NCI-H1694 (cell line): Measurements from ENCODE around the gene AQP5.
"Not testable (repeated sequence)": the region's sequence is repeated elsewhere in the genome, so short reads cannot be mapped to it uniquely, and the experiment has no call there.

Experiments used
- DNase-seq: peaks from one replicate; lab custom pipeline; 2025; lab: John Stamatoyannopoulos, UW

The AQP5 gene

DNA sequence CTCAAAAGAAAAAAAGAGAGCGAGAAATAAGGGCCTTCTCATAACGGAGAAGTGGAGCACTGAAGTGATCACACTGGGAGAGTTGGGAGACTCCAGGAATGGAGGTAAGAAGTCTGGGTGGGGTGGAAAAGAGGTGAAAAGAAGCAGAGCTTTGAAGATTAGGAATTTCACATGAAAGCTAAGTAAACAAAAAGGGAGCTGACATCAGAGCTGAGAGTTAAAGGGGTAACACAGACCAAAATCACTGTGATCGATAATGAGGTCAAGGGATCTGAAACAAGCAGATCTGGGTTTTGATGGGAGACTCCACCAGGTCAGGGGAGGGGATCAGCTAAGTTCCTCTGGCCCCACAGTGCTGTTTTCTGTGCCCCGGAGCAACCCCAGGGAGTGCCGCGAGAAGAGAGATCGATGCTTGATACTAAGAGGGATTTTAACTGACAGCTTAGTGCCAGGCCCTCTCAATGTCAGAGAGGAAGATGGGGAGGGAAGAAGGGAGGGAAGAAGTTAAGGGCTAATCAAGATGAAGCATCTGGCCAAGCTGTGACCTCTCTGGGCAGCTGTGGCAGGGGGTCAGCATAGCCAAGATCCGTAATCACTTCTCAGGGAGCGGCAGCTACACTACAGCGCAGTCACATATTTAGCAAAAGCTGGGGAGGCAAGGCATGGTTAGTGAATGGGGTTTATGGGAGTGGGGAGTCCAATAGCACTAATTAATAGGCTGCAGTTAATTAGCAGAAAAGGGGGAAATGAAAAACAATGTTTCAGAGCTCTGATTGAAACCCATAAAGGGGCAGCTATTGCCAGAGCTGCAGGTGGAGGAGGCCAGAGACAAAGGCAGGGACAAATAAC lies 19.1 kb downstream of the AQP5 start:
- no peak for DNase-seq

DNA sequence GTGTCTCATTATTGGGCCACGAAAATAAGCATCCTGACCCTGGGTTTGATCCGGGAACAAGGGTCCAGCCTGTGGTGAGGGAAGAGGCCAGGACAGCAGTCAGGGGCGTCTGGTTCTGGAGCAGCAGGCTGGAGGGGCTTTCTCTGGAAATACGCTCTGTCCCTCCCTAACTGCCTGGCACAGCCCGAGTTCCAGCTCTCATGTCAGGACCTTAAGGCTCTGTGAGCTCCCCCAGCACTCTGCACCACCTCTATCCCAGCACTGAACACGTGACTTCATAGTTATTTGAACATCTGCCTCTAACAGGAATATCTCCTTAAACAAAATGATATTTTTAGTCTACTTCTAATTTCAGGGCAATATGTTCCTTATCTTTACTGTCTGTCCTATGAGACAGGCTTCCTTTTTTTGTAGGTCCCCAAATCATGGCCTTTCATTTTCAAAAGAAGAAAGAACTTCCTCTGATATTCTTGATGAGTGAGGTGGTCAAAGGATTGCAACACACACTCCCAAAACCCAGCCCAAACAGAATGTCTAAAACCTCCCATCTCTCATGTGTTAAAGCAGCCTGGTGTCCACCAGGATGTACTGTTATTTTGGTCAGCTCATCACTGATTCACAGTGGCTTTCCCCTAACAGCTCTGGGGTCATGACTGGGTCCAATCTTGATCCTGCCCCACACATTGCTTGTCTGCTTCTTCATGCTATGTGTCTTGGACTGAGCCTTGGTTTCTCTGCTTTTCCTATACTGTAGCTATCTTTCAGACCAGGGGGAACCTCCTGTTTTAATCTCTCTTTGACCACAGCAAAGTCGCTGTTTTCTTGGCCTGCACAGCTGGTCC lies 20.8 kb downstream of the AQP5 start:
- no peak for DNase-seq

DNA sequence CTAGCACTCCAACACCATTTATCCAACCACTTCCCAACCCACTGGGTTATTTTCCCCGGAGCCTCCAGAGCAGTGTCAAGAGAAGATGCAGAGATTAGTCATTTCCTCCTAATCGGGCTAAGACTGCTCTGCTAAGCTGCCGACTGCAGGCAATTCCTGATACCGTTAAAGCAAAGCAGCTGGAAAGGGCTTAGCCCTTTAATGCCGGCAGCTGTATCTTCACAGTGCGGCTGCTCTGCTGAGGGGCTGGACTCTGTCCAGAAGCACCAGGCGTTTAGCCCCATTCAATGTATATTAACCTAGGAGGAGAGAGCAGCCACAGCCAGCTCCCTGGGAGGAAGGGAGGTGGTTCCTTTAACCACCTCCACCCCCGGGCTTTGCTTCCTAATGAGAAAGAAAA lies 22.2 kb downstream of the AQP5 start:
- peak; percentile 51 for DNase-seq

DNA sequence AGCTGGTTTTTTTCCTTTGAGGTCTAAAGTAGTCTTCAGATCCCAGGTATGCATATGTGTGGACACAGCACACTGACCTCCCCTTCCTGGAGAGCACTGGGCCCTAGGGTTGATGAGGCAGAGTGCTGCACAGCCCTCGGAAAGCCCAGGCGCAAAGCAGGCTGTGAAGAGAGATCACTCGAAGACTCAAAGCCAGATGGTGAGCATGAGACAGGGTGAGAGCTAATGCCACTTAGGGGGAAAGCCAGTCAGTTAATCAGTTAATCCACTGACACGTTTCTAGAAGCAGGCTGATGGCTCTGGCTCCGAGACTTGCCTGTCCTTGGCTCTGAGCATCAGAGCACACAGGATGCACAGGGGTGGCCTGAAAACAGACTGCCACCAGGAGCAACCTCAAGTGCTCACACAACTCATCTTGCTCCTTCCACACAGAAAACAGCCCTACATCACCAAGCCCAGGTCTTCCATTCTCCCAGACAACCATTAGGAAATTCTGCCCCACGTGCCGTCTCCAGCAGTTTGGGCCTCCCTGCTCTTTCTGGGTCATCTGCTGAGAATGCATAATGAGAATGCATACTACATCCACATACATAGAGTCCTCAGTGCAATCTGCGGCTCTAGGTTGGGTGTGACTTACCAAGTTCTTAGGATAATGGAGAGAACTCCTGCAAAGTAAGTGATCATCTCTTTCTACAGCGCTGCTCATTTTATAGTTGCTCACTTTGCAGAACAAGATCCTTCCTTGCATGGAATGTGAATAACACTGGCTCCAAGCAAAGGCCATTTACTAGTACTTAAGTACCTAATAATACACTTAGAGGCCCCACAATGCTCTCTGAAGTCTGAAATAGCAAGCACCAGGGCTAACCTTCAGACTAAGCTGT lies 23.0 kb downstream of the AQP5 start:
- peak; percentile 44 for DNase-seq

DNA sequence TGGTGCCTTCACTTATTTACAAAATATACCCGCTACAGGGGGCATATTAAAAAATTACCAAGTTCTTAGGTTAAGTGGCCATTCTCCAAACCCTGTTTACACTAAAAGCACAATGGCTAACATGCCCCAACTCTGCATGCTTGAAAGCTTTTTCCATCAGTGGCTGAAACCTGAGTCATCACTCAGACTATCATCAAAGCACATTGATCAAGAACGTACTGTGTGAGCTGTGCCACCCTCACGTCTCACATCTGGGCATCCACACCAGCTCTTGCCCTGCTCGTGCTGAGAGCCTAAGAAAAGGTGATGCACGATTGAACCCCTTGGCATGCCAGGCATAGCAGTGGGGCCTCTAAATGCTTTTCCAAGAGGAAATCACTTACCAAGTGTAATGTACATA lies 24.3 kb downstream of the AQP5 start:
- no peak for DNase-seq

DNA sequence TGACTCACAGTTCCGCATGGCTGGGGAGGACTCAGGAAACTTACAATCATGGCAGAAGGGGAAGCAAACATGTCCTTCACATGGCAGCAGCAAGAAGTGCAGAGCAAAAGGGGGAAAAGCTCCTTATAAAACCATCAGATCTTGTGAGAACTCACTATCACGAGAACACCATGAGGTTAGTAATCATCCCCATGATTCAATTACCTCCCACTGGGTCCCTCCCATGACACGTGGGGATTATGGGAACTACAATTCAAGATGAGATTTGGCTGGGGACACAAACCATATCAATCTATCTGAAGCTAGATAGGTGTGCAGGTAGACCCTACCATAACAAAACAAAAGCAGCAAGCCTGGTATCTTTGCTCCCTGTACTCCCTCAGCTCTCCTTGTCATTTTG lies 24.8 kb downstream of the AQP5 start:
- DNase-seq = not testable (repeated sequence)

DNA sequence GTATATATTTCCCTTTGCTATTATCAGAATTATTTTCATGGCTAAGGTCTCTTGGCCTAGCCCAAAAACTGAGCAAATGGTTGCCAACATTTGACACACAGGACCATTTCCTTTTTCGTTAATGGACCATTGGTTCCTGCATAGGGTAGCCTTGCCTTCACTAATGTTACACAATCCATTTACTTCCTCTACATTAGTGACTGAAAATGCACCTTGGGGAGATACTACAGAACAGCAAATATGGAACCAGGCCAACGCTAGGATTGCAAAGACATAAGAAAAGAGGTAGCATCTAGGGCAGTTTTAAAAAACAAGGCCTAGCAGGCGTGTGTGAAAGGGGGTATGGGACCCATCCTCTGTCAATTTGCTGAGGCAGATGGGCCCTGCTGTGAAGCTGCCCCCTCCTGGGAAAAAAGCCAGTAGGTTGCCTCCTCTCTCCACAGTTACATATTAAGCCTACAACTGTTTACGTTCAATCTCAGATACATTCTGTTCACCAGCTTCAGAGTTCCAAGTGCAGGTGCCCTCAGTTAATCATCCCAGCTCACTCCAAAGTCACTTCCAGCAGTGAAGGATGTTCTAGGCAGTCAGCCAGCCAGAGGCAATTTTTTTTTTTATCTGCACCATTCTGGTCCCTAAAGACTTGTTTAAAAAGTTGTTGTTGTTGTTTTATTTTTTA lies 26.1 kb downstream of the AQP5 start:
- DNase-seq = peak; percentile 91

DNA sequence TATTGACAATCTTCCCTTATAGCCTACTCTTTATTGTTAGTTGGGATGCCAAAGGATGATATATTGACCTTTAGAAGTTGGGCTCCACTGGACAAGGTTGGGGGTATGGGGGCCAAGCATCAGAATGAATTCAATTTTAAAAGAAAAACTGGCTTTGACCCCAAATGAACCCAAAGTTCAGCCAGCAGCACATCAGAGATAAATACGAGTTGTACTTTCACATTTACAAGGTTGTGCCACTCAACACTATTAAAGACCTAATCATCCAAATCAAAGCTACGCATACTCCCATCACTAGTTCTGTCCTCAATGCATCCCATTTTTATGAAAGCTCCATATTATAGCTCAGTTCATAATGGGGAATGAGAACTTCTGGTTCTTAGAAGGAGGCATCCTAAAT lies 27.7 kb downstream of the AQP5 start:
- not testable (repeated sequence) for DNase-seq

DNA sequence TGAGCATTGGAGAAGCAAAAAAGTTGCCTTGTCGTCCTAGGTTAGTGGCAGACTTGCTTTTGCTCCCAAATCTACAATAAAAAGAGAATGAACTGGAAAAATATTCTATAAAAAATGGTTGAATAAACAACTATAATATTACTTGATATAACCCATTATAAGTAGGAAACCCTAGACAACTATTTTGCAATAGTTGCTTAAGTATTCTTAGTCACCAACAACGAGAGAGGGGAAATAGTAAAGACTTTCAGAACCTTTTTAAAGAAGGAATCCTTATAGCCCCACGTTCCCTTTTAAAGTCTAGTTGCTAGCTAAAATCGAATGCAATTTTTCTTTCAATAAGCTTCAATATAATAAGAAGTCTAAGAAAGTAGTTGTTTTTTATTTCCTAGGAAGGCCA lies 28.6 kb downstream of the AQP5 start:
- DNase-seq = no peak

DNA sequence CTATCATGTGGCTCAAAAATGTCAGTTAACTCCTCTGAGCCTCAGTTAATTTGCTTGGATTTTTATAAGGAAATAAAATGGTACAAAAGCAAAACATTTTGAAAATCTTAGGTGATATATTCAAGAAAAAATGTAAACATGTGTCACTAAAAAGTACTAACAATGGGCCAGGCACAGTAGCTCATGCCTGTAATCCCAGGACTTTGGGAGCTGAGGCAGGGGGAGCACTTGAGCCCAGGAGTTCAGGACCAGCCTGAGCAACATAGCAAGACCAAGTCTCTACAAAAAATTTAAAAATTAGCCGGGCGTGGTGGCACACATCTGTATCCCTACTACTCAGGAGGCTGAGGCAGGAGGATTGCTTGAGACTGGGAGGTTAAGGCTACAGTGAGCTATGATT lies 36.8 kb downstream of the AQP5 start:
- no peak for DNase-seq

DNA sequence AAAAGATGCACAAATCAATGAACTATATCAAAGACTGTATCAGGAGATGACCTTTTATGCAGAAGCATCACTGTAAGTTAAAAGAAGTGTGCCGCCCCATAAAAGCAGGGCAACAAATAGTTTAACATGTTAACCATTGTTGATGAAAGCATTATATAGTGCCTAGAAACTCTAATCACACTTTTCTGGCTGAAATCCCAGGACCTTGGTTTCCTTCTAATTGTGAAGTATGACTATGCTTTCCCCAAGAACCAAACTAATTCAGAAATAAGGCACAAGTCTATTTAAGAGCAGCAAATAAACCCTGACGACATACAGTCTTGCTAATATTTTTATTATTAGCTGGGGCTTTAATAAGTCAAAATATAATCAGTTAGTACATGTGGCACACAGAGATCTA lies 41.9 kb downstream of the AQP5 start:
- no peak for DNase-seq

DNA sequence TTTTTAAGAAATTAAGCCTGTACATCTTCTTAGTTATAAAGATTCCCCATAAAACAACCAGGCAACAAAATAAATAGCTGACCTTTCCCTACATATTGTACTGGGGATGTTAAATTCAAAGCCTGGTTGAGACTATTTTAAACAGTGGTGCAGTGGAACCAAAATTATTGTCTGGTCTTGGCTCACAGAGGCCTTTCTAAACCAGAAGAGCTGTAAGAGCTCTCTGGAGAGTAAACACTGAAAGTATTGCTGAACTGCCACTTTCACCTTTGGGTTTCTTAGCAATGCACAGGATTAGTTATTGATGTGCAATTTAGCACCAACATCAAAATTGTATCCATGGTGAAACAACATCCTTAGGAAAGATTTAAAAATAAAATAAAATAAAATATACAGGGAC lies 43.0 kb downstream of the AQP5 start:
- no peak for DNase-seq

DNA sequence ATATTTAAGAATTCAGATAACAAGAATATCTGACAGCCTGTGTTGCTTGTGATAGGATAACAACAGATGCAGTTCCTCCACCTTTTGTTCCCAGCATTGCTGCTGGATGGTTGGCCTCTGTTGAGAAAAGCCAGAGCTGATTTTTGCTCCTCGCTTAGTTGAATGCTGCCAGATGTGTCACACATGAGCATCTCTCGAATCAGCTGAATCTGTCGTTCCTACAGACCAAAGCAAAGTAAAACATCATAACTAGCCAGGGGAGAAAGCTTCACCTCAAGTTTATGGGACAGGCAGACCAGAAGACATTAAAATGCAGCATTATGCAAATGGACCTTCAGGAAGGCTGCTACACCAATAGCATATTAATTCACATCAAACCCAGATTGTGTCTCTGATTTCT lies 43.5 kb downstream of the AQP5 start:
- no peak for DNase-seq

DNA sequence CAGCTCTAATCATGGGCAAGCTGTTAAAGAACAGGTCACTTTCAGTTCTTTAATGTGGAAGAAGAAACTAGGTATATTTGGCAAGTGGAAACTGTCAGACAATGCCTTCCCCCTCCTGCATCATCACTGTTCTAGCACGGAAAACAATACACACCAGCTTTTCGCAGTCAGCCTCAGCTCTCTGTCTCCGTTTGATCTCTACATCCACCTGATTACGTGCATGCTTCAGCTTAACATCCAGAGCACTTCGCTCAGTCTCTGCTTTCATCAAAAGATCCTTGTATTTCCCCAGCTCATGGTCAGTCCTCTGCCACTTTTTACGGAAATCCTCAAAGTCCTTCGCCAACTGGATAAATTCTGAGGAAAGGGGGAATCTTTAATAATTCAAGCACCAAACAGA lies 44.6 kb downstream of the AQP5 start:
- DNase-seq = no peak

DNA sequence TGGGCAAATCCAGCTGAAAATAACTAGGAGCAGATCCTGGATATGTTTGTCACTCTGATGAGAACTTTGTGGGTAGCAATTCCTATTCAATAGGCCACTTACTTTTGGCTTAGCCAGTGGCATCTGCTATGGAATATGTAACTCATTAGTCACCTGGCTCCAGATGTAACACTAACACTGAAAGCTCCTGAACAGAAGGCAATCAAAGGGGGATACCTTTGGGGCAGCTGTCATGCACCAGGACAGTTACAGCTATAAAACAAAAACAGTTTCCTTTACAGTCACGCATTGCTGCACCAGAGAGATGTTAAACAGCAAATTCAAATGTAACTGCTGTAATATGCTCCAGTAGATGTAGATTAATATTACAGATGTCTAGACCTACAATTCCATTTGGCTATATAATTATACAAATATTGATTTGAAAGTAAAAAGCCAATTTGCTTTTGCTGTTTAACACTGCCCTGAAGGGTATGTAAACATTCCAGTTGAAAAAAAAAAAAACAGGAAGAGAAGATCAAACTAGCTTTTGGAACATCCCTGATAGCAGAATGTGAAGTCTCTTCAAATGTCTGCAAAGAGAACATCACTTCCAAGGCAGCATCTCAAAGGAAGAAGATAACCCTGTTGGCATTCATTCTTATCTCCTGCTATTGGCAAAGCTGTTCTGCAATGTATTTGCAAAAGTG lies 45.2 kb downstream of the AQP5 start:
- peak; percentile 38 for DNase-seq

DNA sequence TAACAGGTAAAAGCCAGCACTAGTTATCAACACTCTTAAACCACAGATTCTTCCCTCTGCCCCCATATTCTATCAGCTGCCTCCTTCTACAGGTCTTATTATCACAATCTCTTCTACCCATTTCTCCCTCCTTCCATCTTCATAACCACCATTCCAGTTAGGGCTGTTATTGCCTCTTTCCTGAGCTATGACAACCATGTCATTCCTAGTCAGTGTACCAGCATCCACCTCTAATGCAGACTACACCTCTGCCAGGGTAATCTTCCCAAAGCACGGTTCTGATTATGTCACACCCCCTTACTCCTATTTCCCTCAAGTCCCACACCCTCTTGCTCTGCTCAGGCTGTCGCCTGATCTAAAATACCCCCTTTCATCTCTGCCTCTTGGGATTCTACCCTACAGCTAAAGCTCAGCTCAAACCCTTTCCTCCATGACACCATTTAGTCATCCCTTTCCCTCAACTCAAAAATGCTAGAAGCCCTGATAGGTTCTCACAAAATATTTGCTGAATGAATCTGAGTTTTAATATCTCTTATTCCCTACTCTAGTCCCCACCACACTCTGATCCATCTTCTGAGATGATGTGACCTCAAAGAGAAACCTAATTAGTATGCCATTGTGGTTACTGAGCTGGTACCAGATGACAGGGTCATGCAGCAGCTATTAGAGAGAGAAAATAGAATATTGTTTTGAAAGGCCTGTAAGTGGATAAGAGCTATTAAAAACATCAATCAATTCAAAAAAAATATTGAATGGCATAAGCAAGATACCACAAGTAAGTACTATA lies 51.9 kb downstream of the AQP5 start:
- no peak for DNase-seq

DNA sequence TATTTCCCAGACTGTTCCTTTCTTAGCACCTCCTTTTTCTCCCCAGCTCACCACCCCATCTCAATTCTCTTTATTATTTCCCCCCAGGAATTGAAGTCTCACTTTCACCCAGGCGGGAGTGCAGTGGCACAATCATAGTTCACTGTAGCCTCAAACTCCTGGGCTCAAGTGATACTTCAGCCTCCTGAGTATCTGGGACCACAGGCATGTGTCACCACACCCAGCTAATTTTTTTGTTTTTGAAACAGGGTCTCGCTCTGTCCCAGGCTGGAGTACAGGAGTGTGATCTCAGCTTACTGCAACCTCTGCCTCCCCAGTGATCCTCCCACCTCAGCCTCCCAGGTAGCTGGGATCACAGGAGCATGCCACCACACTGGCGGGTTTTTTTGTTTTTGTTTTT lies 52.7 kb downstream of the AQP5 start:
- DNase-seq = no peak
